Cardiac fibroblast (primary cell): Measurements from ENCODE around the gene NAT9.

ENCODE experiments used
- DNase-seq, 2 donors: peaks; one replicate each; pipeline versions ENCODE4 v3.0.0 to v3.0.0-alpha.2; 2010; ENCODE audit warnings: low read depth in 2 of 2
- H3K4me3 ChIP-seq, 2 donors: replicated peaks in 1 of 2; 1 replicate in 1 of 2; 2 replicates in 1 of 2; pipeline ENCODE4 v1.5.1; 2011; ENCODE audit warnings: low read depth in 2 of 2, low read length in 2 of 2, mild to moderate bottlenecking in 2 of 2, moderate library complexity in 1 of 2
- TF ChIP-seq, protein P1 (sequence below): IDR thresholded peaks from one replicate; pipeline ENCODE4 v1.5.1; 2011; ENCODE audit warnings: low read depth, mild to moderate bottlenecking, low read length, inconsistent platforms

Gene NAT9

DNA sequence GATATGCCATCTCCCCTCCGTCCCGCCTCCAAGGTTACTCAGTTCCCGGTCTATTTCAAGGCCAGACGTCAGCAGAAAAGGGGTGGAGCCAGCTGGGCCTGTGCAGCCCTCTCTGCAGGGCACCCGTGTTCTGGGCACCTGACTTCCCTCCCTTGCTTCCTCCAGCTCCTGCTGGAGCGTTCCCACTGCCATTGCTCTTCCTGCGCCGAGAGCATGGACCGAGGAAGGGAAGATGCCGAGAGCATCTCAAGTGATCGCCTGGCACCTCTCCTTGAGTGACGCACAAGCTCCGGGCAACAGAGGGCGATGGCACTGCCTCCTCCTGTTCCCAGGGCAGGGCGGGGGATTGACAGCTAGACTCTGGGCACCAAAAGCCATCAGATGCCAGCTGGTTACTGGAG is 29.4 kb upstream of the NAT9 start:
- TF ChIP-seq, protein P1, sequence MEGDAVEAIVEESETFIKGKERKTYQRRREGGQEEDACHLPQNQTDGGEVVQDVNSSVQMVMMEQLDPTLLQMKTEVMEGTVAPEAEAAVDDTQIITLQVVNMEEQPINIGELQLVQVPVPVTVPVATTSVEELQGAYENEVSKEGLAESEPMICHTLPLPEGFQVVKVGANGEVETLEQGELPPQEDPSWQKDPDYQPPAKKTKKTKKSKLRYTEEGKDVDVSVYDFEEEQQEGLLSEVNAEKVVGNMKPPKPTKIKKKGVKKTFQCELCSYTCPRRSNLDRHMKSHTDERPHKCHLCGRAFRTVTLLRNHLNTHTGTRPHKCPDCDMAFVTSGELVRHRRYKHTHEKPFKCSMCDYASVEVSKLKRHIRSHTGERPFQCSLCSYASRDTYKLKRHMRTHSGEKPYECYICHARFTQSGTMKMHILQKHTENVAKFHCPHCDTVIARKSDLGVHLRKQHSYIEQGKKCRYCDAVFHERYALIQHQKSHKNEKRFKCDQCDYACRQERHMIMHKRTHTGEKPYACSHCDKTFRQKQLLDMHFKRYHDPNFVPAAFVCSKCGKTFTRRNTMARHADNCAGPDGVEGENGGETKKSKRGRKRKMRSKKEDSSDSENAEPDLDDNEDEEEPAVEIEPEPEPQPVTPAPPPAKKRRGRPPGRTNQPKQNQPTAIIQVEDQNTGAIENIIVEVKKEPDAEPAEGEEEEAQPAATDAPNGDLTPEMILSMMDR, result no peak
- H3K4me3 ChIP-seq, result no peak overlapping the region
- DNase-seq, result no peak

DNA sequence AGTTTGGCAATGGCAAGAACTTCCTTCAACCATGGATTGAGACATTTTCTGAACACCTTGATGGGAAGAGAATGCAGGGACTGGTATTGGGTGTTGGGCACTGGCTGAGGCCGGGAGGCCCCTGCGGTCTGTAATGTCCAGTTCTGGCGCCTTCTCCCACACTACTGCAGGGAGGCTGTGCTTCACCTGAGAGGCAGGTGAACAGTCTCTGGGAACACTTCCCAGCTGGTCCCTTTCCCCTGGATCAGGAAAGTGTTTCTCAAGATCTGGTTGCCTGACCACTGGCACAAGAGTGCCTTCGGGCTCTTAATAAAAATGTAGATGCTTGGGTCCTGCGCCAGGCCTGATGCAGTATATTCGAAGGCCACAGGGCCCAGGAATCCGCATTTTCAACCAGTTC is 28.5 kb upstream of the NAT9 start:
- TF ChIP-seq, protein P1, result no peak
- DNase-seq, result no peak

DNA sequence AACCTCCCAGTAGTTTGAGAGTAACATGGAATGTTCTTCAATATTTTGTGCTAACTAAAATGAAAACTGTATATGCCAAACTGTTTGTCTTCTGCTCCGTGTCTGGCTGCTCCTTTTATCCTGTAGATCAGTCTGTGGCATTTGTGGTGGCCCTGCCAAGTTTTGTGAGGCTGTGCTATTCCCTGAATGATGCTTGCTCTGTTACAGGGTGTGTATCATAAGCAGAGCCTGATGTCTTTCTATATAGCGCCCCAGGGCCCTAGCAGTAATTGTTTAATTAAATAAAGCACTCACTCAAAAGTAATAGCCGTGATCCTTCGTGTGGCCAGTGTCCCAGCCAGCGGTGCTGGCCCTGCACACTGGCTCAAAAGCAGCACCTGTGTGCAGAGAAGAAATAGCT is 27.8 kb upstream of the NAT9 start:
- no peak for DNase-seq
- TF ChIP-seq, protein P1, result no peak
- H3K4me3 ChIP-seq, result no peak overlapping the region

More for the DNA sequence above, 28.5 kb upstream of the NAT9 start:
- no peak overlapping the region for H3K4me3 ChIP-seq

DNA sequence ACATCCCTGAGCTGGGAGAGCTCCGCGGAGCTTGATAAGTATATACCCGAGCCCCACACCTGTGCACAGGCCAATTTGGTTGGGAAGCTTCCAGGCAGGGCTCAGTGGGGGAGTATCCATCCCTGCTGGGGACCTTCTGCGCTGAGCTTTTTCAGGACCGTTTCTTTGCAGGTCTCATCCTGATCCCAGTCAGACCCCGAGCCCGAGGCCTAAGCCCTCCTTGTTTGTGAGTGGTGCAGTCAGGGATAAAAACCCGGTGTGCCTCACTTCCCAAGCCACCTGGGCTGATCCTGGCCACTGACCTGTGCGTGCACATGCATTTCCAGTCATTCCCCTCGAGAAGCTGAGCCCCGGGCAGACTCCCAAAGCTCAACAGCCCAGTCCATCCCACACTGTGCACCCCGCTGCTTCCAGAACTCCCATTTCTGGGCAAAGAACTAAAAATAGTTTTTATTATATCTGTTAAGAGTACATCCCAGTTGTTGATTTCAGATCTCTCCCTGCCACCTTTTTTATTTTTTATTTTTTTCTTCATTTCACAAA is 27.3 kb upstream of the NAT9 start:
- H3K4me3 ChIP-seq, result no peak overlapping the region
- DNase-seq, result no peak
- TF ChIP-seq, protein P1, result no peak

DNA sequence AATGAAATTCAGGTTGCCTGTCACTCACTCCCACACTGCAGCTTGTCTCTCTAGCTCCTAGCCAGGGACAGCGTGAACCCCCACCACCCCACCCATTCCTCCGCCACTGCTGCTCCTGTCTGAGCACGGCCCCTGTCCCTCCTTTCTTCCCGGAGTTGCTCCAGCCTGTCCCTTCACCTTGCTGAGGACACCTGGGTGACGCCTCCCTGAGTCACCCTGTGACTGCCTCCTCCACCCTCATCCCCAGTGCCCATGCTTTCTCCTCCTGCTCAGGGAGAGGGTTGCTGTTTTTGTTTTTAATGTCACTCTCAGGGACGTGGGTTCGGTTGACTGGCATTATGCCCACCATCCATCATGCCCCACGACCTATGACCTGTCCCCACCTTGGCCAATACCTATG is 25.8 kb upstream of the NAT9 start:
- TF ChIP-seq, protein P1, result no peak
- DNase-seq, result no peak
- H3K4me3 ChIP-seq, result no peak overlapping the region

DNA sequence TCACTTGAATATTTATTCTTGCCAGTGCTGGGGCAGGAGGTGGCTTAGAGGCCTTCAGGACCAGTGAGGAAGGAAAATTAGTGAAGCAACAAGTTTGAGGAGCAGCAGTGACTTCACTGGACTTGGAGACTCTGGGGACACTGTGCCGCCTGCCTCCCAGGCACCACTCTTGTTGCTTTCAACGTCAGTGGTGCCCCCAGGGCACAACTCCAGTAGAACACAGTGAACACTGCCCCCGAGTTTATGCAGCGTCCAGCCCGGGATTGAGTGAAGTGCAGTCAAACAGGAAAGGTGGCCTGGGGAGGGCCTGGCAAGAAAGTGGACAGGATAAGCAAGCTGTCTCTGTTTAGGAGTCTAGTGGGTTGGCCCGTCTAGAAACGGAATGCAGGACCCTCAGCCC is 24.4 kb upstream of the NAT9 start:
- TF ChIP-seq, protein P1, result no peak
- DNase-seq, result no peak
- H3K4me3 ChIP-seq, result no peak overlapping the region

DNA sequence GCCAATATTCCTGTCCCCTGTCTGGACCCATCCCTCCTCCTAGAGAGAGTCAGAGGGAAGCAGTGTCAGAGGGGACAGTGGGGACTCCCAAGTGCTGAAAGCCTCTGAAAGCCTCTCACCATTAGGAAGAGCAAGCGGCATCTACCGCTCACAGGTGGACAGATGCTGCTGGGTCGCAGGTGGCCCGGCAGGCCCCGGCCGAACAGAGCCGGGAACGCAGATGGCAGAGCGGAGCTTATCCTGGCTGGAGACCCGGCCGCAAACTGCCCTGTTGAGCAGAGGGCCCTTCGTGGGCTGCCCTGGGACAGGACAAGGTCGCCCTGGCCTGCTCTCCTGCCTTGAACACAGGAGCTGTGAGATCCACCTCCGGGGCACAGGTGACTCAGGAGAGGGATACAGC is 23.0 kb upstream of the NAT9 start:
- TF ChIP-seq, protein P1, result no peak
- no peak overlapping the region for H3K4me3 ChIP-seq
- DNase-seq, result no peak
